ENCODE results near the gene ADAP1. TPM values are rescaled to one million over a fixed set of nuclear protein-coding genes. Genes with fewer than 3 reads are reported as not detected.

Gene ADAP1
- total RNA-seq, 4 donors from 2014 or later = 44.8 to 106 (median 60.1) TPM

- Histone ChIP-seq H3K27me3 (peaks cover 67% of the 10 kb centered on the region), H3K36me3 (no peaks in the 10 kb centered on the region), H3K9me3 (no peaks in the 10 kb centered on the region), H3K4me1 (peaks cover 0 to 7% (median 0%) of the 10 kb centered on the region in 3 donors), H3K4me3 (no peak overlapping the region), H3K27ac (no peak overlapping the region)
- ATAC-seq = no peak
- no peak for TF ChIP-seq POLR2A (IDR thresholded peaks at IDR 0.05)
- TF ChIP-seq CTCF (IDR thresholded peaks at IDR 0.05) = no peak
- no peak for TF ChIP-seq POLR2AphosphoS5 (IDR thresholded peaks at IDR 0.05)
- TF ChIP-seq EP300 (IDR thresholded peaks at IDR 0.05) = no peak
- WGBS, 2 donors (ENCODE audit: low coverage in 1 of 2) = 80% methylated on average over 2 of the region's 20 CpGs; no CpG with 5 or more reads in 1 of the 2 donors
Observed at GRCh38 chr7:983616-984071, 29.2 kb upstream of the ADAP1 start.

- no peaks in the 10 kb centered on the region for H3K36me3 ChIP-seq
- WGBS, 2 donors (ENCODE audit: low coverage in 1 of 2) = no CpG with 5 or more reads among the region's 34 CpGs
- no peak within 1 kb of the TSS for H3K27ac ChIP-seq
- H3K9me3 ChIP-seq = no peaks in the 10 kb centered on the region
- H3K4me1 ChIP-seq = peaks cover 0 to 1% (median 0%) of the 10 kb centered on the region in 3 donors
- ATAC-seq = no peak
- no peak within 1 kb of the TSS for H3K4me3 ChIP-seq
- TF ChIP-seq POLR2A (IDR thresholded peaks at IDR 0.05) = no peak
- no peak for TF ChIP-seq POLR2AphosphoS5 (IDR thresholded peaks at IDR 0.05)
- TF ChIP-seq EP300 (IDR thresholded peaks at IDR 0.05) = no peak
- TF ChIP-seq CTCF (IDR thresholded peaks at IDR 0.05) = no peak
- peaks cover 61% of the 10 kb centered on the region for H3K27me3 ChIP-seq
Observed at GRCh38 chr7:983004-983615, 28.6 kb upstream of the ADAP1 start, which contains the start of gene CYP2W1. TSS of gene CYP2W1 (plus strand) at chr7:983181. CDS start at chr7:983212, 31 bp downstream.

- TF ChIP-seq POLR2AphosphoS5 (IDR thresholded peaks at IDR 0.05) = no peak
- TF ChIP-seq CTCF (IDR thresholded peaks at IDR 0.05) = no peak
- no peak for TF ChIP-seq POLR2A (IDR thresholded peaks at IDR 0.05)
- TF ChIP-seq EP300 (IDR thresholded peaks at IDR 0.05) = no peak
- Histone ChIP-seq H3K27me3 (peaks cover 56% of the 10 kb centered on the region), H3K27ac (no peak overlapping the region), H3K36me3 (no peaks in the 10 kb centered on the region), H3K4me3 (no peak overlapping the region), H3K9me3 (no peaks in the 10 kb centered on the region), H3K4me1 (no peaks in the 10 kb centered on the region)
- no peak for ATAC-seq
- WGBS, 2 donors (ENCODE audit: low coverage in 1 of 2) = no CpG with 5 or more reads among the region's 10 CpGs
Observed at GRCh38 chr7:982511-983003, 28.1 kb upstream of the ADAP1 start.

- no peak for ATAC-seq
- TF ChIP-seq POLR2AphosphoS5 (IDR thresholded peaks at IDR 0.05) = no peak
- TF ChIP-seq EP300 (IDR thresholded peaks at IDR 0.05) = no peak
- TF ChIP-seq CTCF (IDR thresholded peaks at IDR 0.05) = no peak
- Histone ChIP-seq H3K27me3 (peaks cover 50% of the 10 kb centered on the region), H3K27ac (no peak overlapping the region), H3K36me3 (no peaks in the 10 kb centered on the region), H3K4me1 (no peaks in the 10 kb centered on the region), H3K9me3 (no peaks in the 10 kb centered on the region), H3K4me3 (no peak overlapping the region)
- WGBS, 2 donors (ENCODE audit: low coverage in 1 of 2) = 70 to 92% methylated on average over 2 to 3 of the region's 19 CpGs
Observed at GRCh38 chr7:981793-982510, 27.5 kb upstream of the ADAP1 start.

Measured in gastroesophageal sphincter (tissue), 4 donors.